ENCODE measurements around the gene IL17RA.

IL17RA gene

GRCh38 chr22:17060126-17060525 lies 24.7 kb upstream of the IL17RA start:
- H3K4ac ChIP-seq (ENCODE audit: low read depth, low read length), result no peak overlapping the region
- no peak overlapping the region for H4K8ac ChIP-seq (ENCODE audit: low read depth, low read length)
- H3K36me3 ChIP-seq (ENCODE audit: control insufficient read depth, insufficient read depth, low read length), result no peaks in the 10 kb centered on the region
- H4K5ac ChIP-seq (ENCODE audit: low read length), result no peak overlapping the region
- H3K18ac ChIP-seq (ENCODE audit: low read length), result no peak overlapping the region
- no peak overlapping the region for H3K4me3 ChIP-seq (ENCODE audit: low read length)
- H3K27me3 ChIP-seq (ENCODE audit: insufficient read depth, low read length, poor library complexity), result no peaks in the 10 kb centered on the region
- H3K4me1 ChIP-seq (ENCODE audit: control insufficient read depth, low read depth, low read length), result no peaks in the 10 kb centered on the region
- no peak overlapping the region for H3K23ac ChIP-seq (ENCODE audit: low read length)
- H2BK5ac ChIP-seq (ENCODE audit: low read length), result no peak overlapping the region
- H3K79me1 ChIP-seq (ENCODE audit: low read length), result no peaks in the 10 kb centered on the region
- H3K9ac ChIP-seq (ENCODE audit: low read length), result no peak overlapping the region
- no CpG with 5 or more reads among the region's 3 CpGs for WGBS (ENCODE audit: extremely low coverage, insufficient coverage, low lambda C conversion rate)
- no peak overlapping the region for H3K27ac ChIP-seq (ENCODE audit: low read depth, low read length)
- H3K56ac ChIP-seq (ENCODE audit: low read length), result no peak overlapping the region
- no peak overlapping the region for H2BK15ac ChIP-seq (replicated peaks; ENCODE audit: low read depth)
- no peak overlapping the region for H2AK5ac ChIP-seq (ENCODE audit: low read length)
- no peak for DNase-seq
- no peaks in the 10 kb centered on the region for H3K79me2 ChIP-seq (ENCODE audit: control insufficient read depth, insufficient read depth, low read length)
- H3K4me2 ChIP-seq (ENCODE audit: low read length), result no peak overlapping the region
- H2BK120ac ChIP-seq (ENCODE audit: low read depth, low read length), result no peak overlapping the region

GRCh38 chr22:17063411-17064106 lies 21.2 kb upstream of the IL17RA start:
- no peak overlapping the region for H3K56ac ChIP-seq (ENCODE audit: low read length)
- no peaks in the 10 kb centered on the region for H3K27me3 ChIP-seq (ENCODE audit: insufficient read depth, low read length, poor library complexity)
- no peaks in the 10 kb centered on the region for H3K79me2 ChIP-seq (ENCODE audit: control insufficient read depth, insufficient read depth, low read length)
- H3K4me2 ChIP-seq (ENCODE audit: low read length), result no peak overlapping the region
- H3K4me1 ChIP-seq (ENCODE audit: control insufficient read depth, low read depth, low read length), result no peaks in the 10 kb centered on the region
- no peak overlapping the region for H2BK120ac ChIP-seq (ENCODE audit: low read depth, low read length)
- H3K79me1 ChIP-seq (ENCODE audit: low read length), result no peaks in the 10 kb centered on the region
- H4K5ac ChIP-seq (ENCODE audit: low read length), result no peak overlapping the region
- no CpG with 5 or more reads among the region's 8 CpGs for WGBS (ENCODE audit: extremely low coverage, insufficient coverage, low lambda C conversion rate)
- H2AK5ac ChIP-seq (ENCODE audit: low read length), result no peak overlapping the region
- H4K8ac ChIP-seq (ENCODE audit: low read depth, low read length), result no peak overlapping the region
- no peaks in the 10 kb centered on the region for H3K36me3 ChIP-seq (ENCODE audit: control insufficient read depth, insufficient read depth, low read length)
- no peak overlapping the region for H3K18ac ChIP-seq (ENCODE audit: low read length)
- no peak overlapping the region for H3K23ac ChIP-seq (ENCODE audit: low read length)
- no peak overlapping the region for H2BK5ac ChIP-seq (ENCODE audit: low read length)
- H3K4me3 ChIP-seq (ENCODE audit: low read length), result no peak overlapping the region
- no peak overlapping the region for H3K27ac ChIP-seq (ENCODE audit: low read depth, low read length)
- H2BK15ac ChIP-seq (replicated peaks; ENCODE audit: low read depth), result no peak overlapping the region
- no peak overlapping the region for H3K4ac ChIP-seq (ENCODE audit: low read depth, low read length)
- H3K9ac ChIP-seq (ENCODE audit: low read length), result no peak overlapping the region
- no peak for DNase-seq

- Histone ChIP-seq H3K36me3 (ENCODE audit: control insufficient read depth, insufficient read depth, low read length) (no peaks in the 10 kb centered on the region), H3K9ac (ENCODE audit: low read length) (no peak overlapping the region), H2BK120ac (ENCODE audit: low read depth, low read length) (no peak overlapping the region), H4K8ac (ENCODE audit: low read depth, low read length) (no peak overlapping the region), H4K5ac (ENCODE audit: low read length) (no peak overlapping the region), H3K4me2 (ENCODE audit: low read length) (no peak overlapping the region), H3K27ac (ENCODE audit: low read depth, low read length) (no peak overlapping the region), H3K18ac (ENCODE audit: low read length) (no peak overlapping the region), H2AK5ac (ENCODE audit: low read length) (no peak overlapping the region), H3K79me2 (ENCODE audit: control insufficient read depth, insufficient read depth, low read length) (no peaks in the 10 kb centered on the region), H3K56ac (ENCODE audit: low read length) (no peak overlapping the region), H3K4ac (ENCODE audit: low read depth, low read length) (no peak overlapping the region), H3K4me3 (ENCODE audit: low read length) (no peak overlapping the region), H3K79me1 (ENCODE audit: low read length) (no peaks in the 10 kb centered on the region), H2BK5ac (ENCODE audit: low read length) (no peak overlapping the region), H3K23ac (ENCODE audit: low read length) (no peak overlapping the region), H3K27me3 (ENCODE audit: insufficient read depth, low read length, poor library complexity) (no peaks in the 10 kb centered on the region), H2BK15ac (replicated peaks; ENCODE audit: low read depth) (no peak overlapping the region), H3K4me1 (ENCODE audit: control insufficient read depth, low read depth, low read length) (no peaks in the 10 kb centered on the region)
- no peak for DNase-seq
- WGBS (ENCODE audit: extremely low coverage, insufficient coverage, low lambda C conversion rate), result no CpG with 5 or more reads among the region's 7 CpGs
These were observed 20.2 kb upstream of the IL17RA start for GRCh38 chr22:17064498-17065100.

GRCh38 chr22:17065433-17065832 lies 19.4 kb upstream of the IL17RA start:
- no peak overlapping the region for H3K4ac ChIP-seq (ENCODE audit: low read depth, low read length)
- H4K8ac ChIP-seq (ENCODE audit: low read depth, low read length), result no peak overlapping the region
- no peak overlapping the region for H3K18ac ChIP-seq (ENCODE audit: low read length)
- no peaks in the 10 kb centered on the region for H3K27me3 ChIP-seq (ENCODE audit: insufficient read depth, low read length, poor library complexity)
- H3K79me1 ChIP-seq (ENCODE audit: low read length), result no peaks in the 10 kb centered on the region
- no peaks in the 10 kb centered on the region for H3K4me1 ChIP-seq (ENCODE audit: control insufficient read depth, low read depth, low read length)
- no peak overlapping the region for H3K4me3 ChIP-seq (ENCODE audit: low read length)
- H2BK5ac ChIP-seq (ENCODE audit: low read length), result no peak overlapping the region
- no peak for DNase-seq
- no peak overlapping the region for H2BK15ac ChIP-seq (replicated peaks; ENCODE audit: low read depth)
- WGBS (ENCODE audit: extremely low coverage, insufficient coverage, low lambda C conversion rate), result no CpG with 5 or more reads among the region's 7 CpGs
- H3K79me2 ChIP-seq (ENCODE audit: control insufficient read depth, insufficient read depth, low read length), result no peaks in the 10 kb centered on the region
- H3K4me2 ChIP-seq (ENCODE audit: low read length), result no peak overlapping the region
- no peak overlapping the region for H3K23ac ChIP-seq (ENCODE audit: low read length)
- no peak overlapping the region for H3K56ac ChIP-seq (ENCODE audit: low read length)
- no peak overlapping the region for H4K5ac ChIP-seq (ENCODE audit: low read length)
- no peak overlapping the region for H2AK5ac ChIP-seq (ENCODE audit: low read length)
- no peak overlapping the region for H3K27ac ChIP-seq (ENCODE audit: low read depth, low read length)
- H3K9ac ChIP-seq (ENCODE audit: low read length), result no peak overlapping the region
- no peaks in the 10 kb centered on the region for H3K36me3 ChIP-seq (ENCODE audit: control insufficient read depth, insufficient read depth, low read length)
- no peak overlapping the region for H2BK120ac ChIP-seq (ENCODE audit: low read depth, low read length)

GRCh38 chr22:17072877-17073276 lies 11.9 kb upstream of the IL17RA start:
- H3K4me1 ChIP-seq (ENCODE audit: control insufficient read depth, low read depth, low read length), result no peaks in the 10 kb centered on the region
- H2BK15ac ChIP-seq (replicated peaks; ENCODE audit: low read depth), result no peak overlapping the region
- H3K79me1 ChIP-seq (ENCODE audit: low read length), result no peaks in the 10 kb centered on the region
- H3K9ac ChIP-seq (ENCODE audit: low read length), result no peak overlapping the region
- no peak for DNase-seq
- no peak overlapping the region for H2AK5ac ChIP-seq (ENCODE audit: low read length)
- H3K4ac ChIP-seq (ENCODE audit: low read depth, low read length), result no peak overlapping the region
- no peaks in the 10 kb centered on the region for H3K36me3 ChIP-seq (ENCODE audit: control insufficient read depth, insufficient read depth, low read length)
- H4K8ac ChIP-seq (ENCODE audit: low read depth, low read length), result no peak overlapping the region
- no peaks in the 10 kb centered on the region for H3K79me2 ChIP-seq (ENCODE audit: control insufficient read depth, insufficient read depth, low read length)
- H3K27me3 ChIP-seq (ENCODE audit: insufficient read depth, low read length, poor library complexity), result no peaks in the 10 kb centered on the region
- no peak overlapping the region for H2BK5ac ChIP-seq (ENCODE audit: low read length)
- no peak overlapping the region for H3K4me3 ChIP-seq (ENCODE audit: low read length)
- H3K18ac ChIP-seq (ENCODE audit: low read length), result no peak overlapping the region
- no peak overlapping the region for H3K27ac ChIP-seq (ENCODE audit: low read depth, low read length)
- no peak overlapping the region for H3K4me2 ChIP-seq (ENCODE audit: low read length)
- no peak overlapping the region for H2BK120ac ChIP-seq (ENCODE audit: low read depth, low read length)
- H3K56ac ChIP-seq (ENCODE audit: low read length), result no peak overlapping the region
- H4K5ac ChIP-seq (ENCODE audit: low read length), result no peak overlapping the region
- no CpG with 5 or more reads among the region's 1 CpG for WGBS (ENCODE audit: extremely low coverage, insufficient coverage, low lambda C conversion rate)
- no peak overlapping the region for H3K23ac ChIP-seq (ENCODE audit: low read length)

GRCh38 chr22:17074648-17075002 lies 10.2 kb upstream of the IL17RA start:
- no peaks in the 10 kb centered on the region for H3K79me2 ChIP-seq (ENCODE audit: control insufficient read depth, insufficient read depth, low read length)
- no peak overlapping the region for H2BK5ac ChIP-seq (ENCODE audit: low read length)

More at GRCh38 chr22:17074648-17075002, 10.2 kb upstream of the IL17RA start:
- H3K23ac ChIP-seq (ENCODE audit: low read length), result no peak overlapping the region
- H3K27me3 ChIP-seq (ENCODE audit: insufficient read depth, low read length, poor library complexity), result no peaks in the 10 kb centered on the region
- H3K27ac ChIP-seq (ENCODE audit: low read depth, low read length), result no peak overlapping the region
- H3K4me1 ChIP-seq (ENCODE audit: control insufficient read depth, low read depth, low read length), result no peaks in the 10 kb centered on the region
- no peak overlapping the region for H3K18ac ChIP-seq (ENCODE audit: low read length)
- H4K5ac ChIP-seq (ENCODE audit: low read length), result no peak overlapping the region
- H2BK120ac ChIP-seq (ENCODE audit: low read depth, low read length), result no peak overlapping the region
- H3K4ac ChIP-seq (ENCODE audit: low read depth, low read length), result no peak overlapping the region
- no peak for DNase-seq
- no peak overlapping the region for H2AK5ac ChIP-seq (ENCODE audit: low read length)
- no peak overlapping the region for H2BK15ac ChIP-seq (replicated peaks; ENCODE audit: low read depth)
- H3K9ac ChIP-seq (ENCODE audit: low read length), result no peak overlapping the region
- no peak overlapping the region for H3K4me2 ChIP-seq (ENCODE audit: low read length)
- no peak overlapping the region for H4K8ac ChIP-seq (ENCODE audit: low read depth, low read length)
- H3K36me3 ChIP-seq (ENCODE audit: control insufficient read depth, insufficient read depth, low read length), result no peaks in the 10 kb centered on the region
- H3K4me3 ChIP-seq (ENCODE audit: low read length), result no peak overlapping the region
- H3K56ac ChIP-seq (ENCODE audit: low read length), result no peak overlapping the region
- H3K79me1 ChIP-seq (ENCODE audit: low read length), result no peaks in the 10 kb centered on the region

Data from mesendoderm (in vitro differentiated cells).